ENCODE measurements around the gene SLC8A1.

The SLC8A1 gene

GRCh38 chr2:40339026-40339425, 112.9 kb downstream of the SLC8A1 start:
- POLR2A ChIA-PET = no interaction called here
- CTCF ChIA-PET = interaction anchor here (1.2 kb wide), 1 partner anchor 94 kb away, joined by 3 read pairs; no protein-coding TSS in a partner anchor

DNA sequence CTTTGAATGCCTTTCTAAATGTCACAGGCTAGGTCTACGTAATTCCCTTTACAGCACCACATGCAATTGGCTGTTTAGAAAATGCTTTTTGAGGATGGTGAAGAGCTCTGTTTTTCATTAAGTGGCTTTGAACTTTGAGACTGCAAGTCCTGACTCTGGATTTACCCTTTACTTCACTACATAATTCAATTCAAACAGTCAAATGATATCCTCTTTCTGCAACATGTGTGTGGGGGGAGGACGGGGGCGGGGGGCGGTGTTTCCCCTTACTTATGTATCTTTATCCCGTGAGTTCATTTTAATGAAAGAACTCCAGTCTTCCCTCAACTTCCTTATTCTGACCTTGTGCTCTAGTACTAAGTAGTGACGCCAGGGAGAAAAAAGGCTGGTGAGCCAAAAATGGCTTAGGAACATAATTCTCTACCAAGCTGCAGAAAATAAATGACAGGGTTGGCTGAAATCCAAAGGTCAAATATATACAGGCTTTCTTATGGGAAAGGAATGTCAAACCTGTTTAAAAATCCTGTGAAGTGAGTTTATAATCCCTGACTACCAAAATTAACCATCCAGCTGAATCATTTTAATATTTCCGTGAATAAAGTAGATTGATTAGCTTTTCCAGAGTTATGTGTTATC, 119.6 kb downstream of the SLC8A1 start:
- H3K4me3 ChIP-seq (ENCODE audit: low read depth, low read length) = no peak overlapping the region
- TF ChIP-seq CTCF (IDR thresholded peaks at IDR 0.05; ENCODE audit: insufficient read depth, low read length, missing control alignments) = no peak
- no peak for DNase-seq (ENCODE audit: low read depth, low spot score)
- ChIA-PET CTCF (interaction anchor here (1.4 kb wide), 2 partner anchors 72 to 421 kb away, joined by 3 read pairs; no protein-coding TSS in a partner anchor), POLR2A (interaction anchor here (0.9 kb wide), 1 partner anchor 119 kb away, joined by 3 read pairs; no protein-coding TSS in a partner anchor)

More at GRCh38 chr2:40339026-40339425, 112.9 kb downstream of the SLC8A1 start:
- no peak for DNase-seq (ENCODE audit: low read depth, low spot score)
- TF ChIP-seq CTCF (IDR thresholded peaks at IDR 0.05; ENCODE audit: insufficient read depth, low read length, missing control alignments) = no peak
- no peak overlapping the region for H3K4me3 ChIP-seq (ENCODE audit: low read depth, low read length)

- ChIA-PET CTCF (no interaction called here), POLR2A (no interaction called here)
- no peak for DNase-seq (ENCODE audit: low read depth, low spot score)
- no peak overlapping the region for H3K4me3 ChIP-seq (ENCODE audit: low read depth, low read length)
- no peak for TF ChIP-seq CTCF (IDR thresholded peaks at IDR 0.05; ENCODE audit: insufficient read depth, low read length, missing control alignments)
Observed at GRCh38 chr2:40330096-40330495, 121.8 kb downstream of the SLC8A1 start.

- no peak for DNase-seq (ENCODE audit: low read depth, low spot score)
- H3K4me3 ChIP-seq (ENCODE audit: low read depth, low read length) = no peak overlapping the region
- POLR2A ChIA-PET = no interaction called here
- CTCF ChIA-PET = no interaction called here
- TF ChIP-seq CTCF (IDR thresholded peaks at IDR 0.05; ENCODE audit: insufficient read depth, low read length, missing control alignments) = no peak
Observed at GRCh38 chr2:40329739-40330030, 122.2 kb downstream of the SLC8A1 start.

DNA sequence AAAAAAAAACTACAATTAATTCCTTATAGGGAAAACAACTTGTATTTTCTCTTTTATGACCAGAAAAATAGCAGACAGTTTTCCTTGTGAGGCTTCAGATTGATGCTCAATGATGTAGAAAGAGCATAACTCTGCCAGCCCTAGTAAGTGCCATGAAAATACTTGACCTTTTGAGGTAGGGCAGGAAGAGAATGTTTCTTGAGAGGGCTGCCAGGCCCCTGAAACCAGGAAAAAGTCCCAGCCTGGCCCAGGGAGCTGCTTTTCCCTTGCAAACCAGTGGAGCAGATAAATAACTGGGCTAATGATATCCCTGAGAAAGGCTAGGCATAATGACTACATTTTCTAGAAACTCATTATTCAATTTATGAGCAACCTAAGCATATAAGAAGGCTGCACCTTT, 126.8 kb downstream of the SLC8A1 start:
- DNase-seq (ENCODE audit: low read depth, low spot score) = no peak
- no peak for TF ChIP-seq CTCF (IDR thresholded peaks at IDR 0.05; ENCODE audit: insufficient read depth, low read length, missing control alignments)
- POLR2A ChIA-PET = no interaction called here

DNA sequence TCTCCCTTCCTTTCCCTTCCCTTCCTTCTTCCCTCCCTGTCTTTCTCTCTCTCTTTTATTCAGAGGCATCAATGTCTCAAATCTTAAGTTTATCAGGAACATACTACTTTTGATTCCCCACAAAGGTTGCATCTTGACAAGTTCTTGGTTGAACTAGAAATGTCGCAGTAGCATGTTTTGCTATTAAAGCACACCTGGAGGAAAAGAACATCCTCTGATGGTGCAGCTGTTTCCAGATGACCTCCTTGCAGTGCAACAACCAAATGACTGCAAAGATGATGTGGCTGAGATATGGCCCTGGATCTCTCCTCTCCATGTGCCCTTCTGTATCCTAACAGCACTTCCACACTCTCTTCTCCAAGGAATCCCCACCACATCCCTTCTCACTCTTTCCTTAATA, 127.2 kb downstream of the SLC8A1 start:
- no peak for TF ChIP-seq CTCF (IDR thresholded peaks at IDR 0.05; ENCODE audit: insufficient read depth, low read length, missing control alignments)
- POLR2A ChIA-PET = no interaction called here
- no peak for DNase-seq (ENCODE audit: low read depth, low spot score)
- CTCF ChIA-PET = no interaction called here
- no peak overlapping the region for H3K4me3 ChIP-seq (ENCODE audit: low read depth, low read length)

More for the DNA sequence above, 126.8 kb downstream of the SLC8A1 start:
- H3K4me3 ChIP-seq (ENCODE audit: low read depth, low read length) = no peak overlapping the region
- CTCF ChIA-PET = no interaction called here
